Immature natural killer cell (primary cell): ENCODE results near the gene MLPH. TPM values are rescaled to one million over a fixed set of nuclear protein-coding genes. Genes with fewer than 3 reads are reported as not detected.
A peak's percentile ranks its signal among the peaks of the same experiment; 100 is the strongest.

ENCODE experiments used
- DNase-seq, 3 donors: peaks; one replicate each; pipeline ENCODE4 v3.0.0; 2022; ENCODE audit warnings: mixed read lengths in 1 of 3
- H3K27ac Mint-ChIP-seq, 6 donors: one replicate each; pipeline ENCODE4 v1.8.0; 2020; ENCODE audit warnings: mixed read lengths in 6 of 6, mild to moderate bottlenecking in 5 of 6, inconsistent platforms in 4 of 6, moderate library complexity in 3 of 6
- H3K27me3 Mint-ChIP-seq, 3 donors: one replicate each; pipeline ENCODE4 v1.8.0; 2020 to 2021; ENCODE audit warnings: low read depth in 3 of 3, mild to moderate bottlenecking in 3 of 3, mixed read lengths in 3 of 3, moderate library complexity in 3 of 3, inconsistent platforms in 1 of 3
- H3K36me3 Mint-ChIP-seq, 3 donors: one replicate each; pipeline ENCODE4 v1.8.0; 2020; ENCODE audit warnings: mixed read lengths in 3 of 3, inconsistent platforms in 2 of 3, mild to moderate bottlenecking in 2 of 3
- H3K4me1 Mint-ChIP-seq, 2 donors: one replicate each; pipeline ENCODE4 v1.8.0; 2020; ENCODE audit warnings: inconsistent platforms in 2 of 2, mild to moderate bottlenecking in 2 of 2, mixed read lengths in 2 of 2, moderate library complexity in 1 of 2
- H3K4me3 Mint-ChIP-seq, 5 donors: one replicate each; pipeline ENCODE4 v1.8.0; 2020; ENCODE audit warnings: mild to moderate bottlenecking in 5 of 5, mixed read lengths in 5 of 5, inconsistent platforms in 3 of 5, moderate library complexity in 3 of 5
- H3K9me3 Mint-ChIP-seq, 6 donors: one replicate each; pipeline ENCODE4 v1.8.0; 2020; ENCODE audit warnings: mild to moderate bottlenecking in 6 of 6, mixed read lengths in 6 of 6, inconsistent platforms in 4 of 6, moderate library complexity in 3 of 6
- polyA plus RNA-seq, 3 donors: library from polyadenylated mRNA; unstranded; fragments of 300-500 nt; fragmentation: Illumina TruSeq; gene quantifications; one replicate each; pipeline ENCODE4 v1.2.3, GENCODE V29; 2021

Gene MLPH
- polyA plus RNA-seq: not detected

- no peaks in the 10 kb centered on the region for H3K36me3 Mint-ChIP-seq
- peaks cover 6 to 28% (median 11%) of the 10 kb centered on the region in 3 donors for H3K27me3 Mint-ChIP-seq
- no peak within 1 kb of the TSS for H3K27ac Mint-ChIP-seq
- H3K9me3 Mint-ChIP-seq: peaks cover 0 to 8% (median under 1%) of the 10 kb centered on the region in 6 donors
- H3K4me1 Mint-ChIP-seq: no peaks in the 10 kb centered on the region
- H3K4me3 Mint-ChIP-seq: no peak within 1 kb of the TSS
- no peak for DNase-seq
Observed at GRCh38 chr2:237486819-237487448, at the start of gene MLPH. TSS of gene MLPH (plus strand) at chr2:237487251. CDS start at chr2:237493427, 6,176 bp downstream.

GRCh38 chr2:237437566-237437965, 49.5 kb upstream of the MLPH start:
- DNase-seq: no peak
- Mint-ChIP-seq H3K4me1 (peaks cover 35 to 39% of the 10 kb centered on the region in 2 donors), H3K27me3 (peaks cover 0 to 7% (median 6%) of the 10 kb centered on the region in 3 donors), H3K36me3 (no peaks in the 10 kb centered on the region), H3K27ac (peak overlapping the region in 1 of 6 donors; percentile 38), H3K9me3 (no peaks in the 10 kb centered on the region), H3K4me3 (no peak overlapping the region)

- no peak overlapping the region for H3K4me3 Mint-ChIP-seq
- H3K9me3 Mint-ChIP-seq: no peaks in the 10 kb centered on the region
- peak overlapping the region in 2 of 6 donors; percentile 21 to 38 for H3K27ac Mint-ChIP-seq
- H3K27me3 Mint-ChIP-seq: peaks cover 0 to 11% (median 6%) of the 10 kb centered on the region in 3 donors
- peaks cover 28 to 31% of the 10 kb centered on the region in 2 donors for H3K4me1 Mint-ChIP-seq
- DNase-seq: no peak
- H3K36me3 Mint-ChIP-seq: no peaks in the 10 kb centered on the region
Observed at GRCh38 chr2:237438080-237438940, 48.7 kb upstream of the MLPH start.

- H3K9me3 Mint-ChIP-seq: no peaks in the 10 kb centered on the region
- peaks cover 3 to 8% (median 5%) of the 10 kb centered on the region in 3 donors for H3K27me3 Mint-ChIP-seq
- H3K36me3 Mint-ChIP-seq: no peaks in the 10 kb centered on the region
- peaks cover 4 to 6% of the 10 kb centered on the region in 2 donors for H3K4me1 Mint-ChIP-seq
- no peak for DNase-seq
- H3K4me3 Mint-ChIP-seq: no peak overlapping the region
- H3K27ac Mint-ChIP-seq: no peak overlapping the region
Observed at GRCh38 chr2:237440819-237441281, 46.2 kb upstream of the MLPH start.

GRCh38 chr2:237441605-237442274, 45.3 kb upstream of the MLPH start:
- H3K9me3 Mint-ChIP-seq: no peaks in the 10 kb centered on the region
- H3K27ac Mint-ChIP-seq: no peak overlapping the region
- H3K36me3 Mint-ChIP-seq: no peaks in the 10 kb centered on the region
- no peaks in the 10 kb centered on the region for H3K4me1 Mint-ChIP-seq
- DNase-seq: no peak
- H3K27me3 Mint-ChIP-seq: peaks cover 3 to 6% (median 5%) of the 10 kb centered on the region in 3 donors
- no peak overlapping the region for H3K4me3 Mint-ChIP-seq

- Mint-ChIP-seq H3K27ac (no peak overlapping the region), H3K36me3 (no peaks in the 10 kb centered on the region), H3K4me1 (no peaks in the 10 kb centered on the region), H3K4me3 (no peak overlapping the region), H3K27me3 (peaks cover 2 to 6% (median 3%) of the 10 kb centered on the region in 3 donors), H3K9me3 (no peaks in the 10 kb centered on the region)
- no peak for DNase-seq
Observed at GRCh38 chr2:237444071-237444470, 43.0 kb upstream of the MLPH start.

GRCh38 chr2:237445611-237446337, 41.3 kb upstream of the MLPH start:
- H3K4me3 Mint-ChIP-seq: no peak overlapping the region
- H3K27me3 Mint-ChIP-seq: peaks cover 2 to 7% (median 3%) of the 10 kb centered on the region in 3 donors
- H3K4me1 Mint-ChIP-seq: no peaks in the 10 kb centered on the region
- H3K9me3 Mint-ChIP-seq: no peaks in the 10 kb centered on the region
- no peak for DNase-seq
- H3K27ac Mint-ChIP-seq: no peak overlapping the region
- H3K36me3 Mint-ChIP-seq: no peaks in the 10 kb centered on the region

- Mint-ChIP-seq H3K27ac (no peak overlapping the region), H3K9me3 (no peaks in the 10 kb centered on the region), H3K4me1 (no peaks in the 10 kb centered on the region), H3K36me3 (no peaks in the 10 kb centered on the region), H3K27me3 (peaks cover 2 to 7% (median 3%) of the 10 kb centered on the region in 3 donors), H3K4me3 (no peak overlapping the region)
- no peak for DNase-seq
Observed at GRCh38 chr2:237446338-237446665, 40.7 kb upstream of the MLPH start.

GRCh38 chr2:237447496-237447895, 39.6 kb upstream of the MLPH start:
- Mint-ChIP-seq H3K9me3 (no peaks in the 10 kb centered on the region), H3K36me3 (no peaks in the 10 kb centered on the region), H3K4me1 (no peaks in the 10 kb centered on the region)

GRCh38 chr2:237448171-237448570, 38.9 kb upstream of the MLPH start:
- Mint-ChIP-seq H3K27ac (no peak overlapping the region), H3K9me3 (no peaks in the 10 kb centered on the region), H3K4me3 (no peak overlapping the region), H3K27me3 (peaks cover 2 to 4% (median 3%) of the 10 kb centered on the region in 3 donors), H3K4me1 (no peaks in the 10 kb centered on the region), H3K36me3 (no peaks in the 10 kb centered on the region)
- DNase-seq: no peak

More at GRCh38 chr2:237447496-237447895, 39.6 kb upstream of the MLPH start:
- H3K27ac Mint-ChIP-seq: no peak overlapping the region
- no peak for DNase-seq
- no peak overlapping the region for H3K4me3 Mint-ChIP-seq
- H3K27me3 Mint-ChIP-seq: peaks cover 2 to 7% (median 3%) of the 10 kb centered on the region in 3 donors

- H3K27me3 Mint-ChIP-seq: peaks cover 2 to 5% (median 3%) of the 10 kb centered on the region in 3 donors
- no peaks in the 10 kb centered on the region for H3K9me3 Mint-ChIP-seq
- DNase-seq: no peak
- H3K36me3 Mint-ChIP-seq: no peaks in the 10 kb centered on the region
- H3K4me1 Mint-ChIP-seq: no peaks in the 10 kb centered on the region
- H3K27ac Mint-ChIP-seq: no peak overlapping the region
- no peak overlapping the region for H3K4me3 Mint-ChIP-seq
Observed at GRCh38 chr2:237448626-237449025, 38.4 kb upstream of the MLPH start.

GRCh38 chr2:237449193-237449881, 37.7 kb upstream of the MLPH start:
- Mint-ChIP-seq H3K27me3 (peaks cover 0 to 4% (median 3%) of the 10 kb centered on the region in 3 donors), H3K4me1 (no peaks in the 10 kb centered on the region), H3K9me3 (no peaks in the 10 kb centered on the region), H3K4me3 (no peak overlapping the region), H3K27ac (peak overlapping the region in 1 of 6 donors; percentile 36), H3K36me3 (no peaks in the 10 kb centered on the region)
- DNase-seq: no peak

- no peak for DNase-seq
- H3K4me1 Mint-ChIP-seq: no peaks in the 10 kb centered on the region
- no peak overlapping the region for H3K27ac Mint-ChIP-seq
- no peak overlapping the region for H3K4me3 Mint-ChIP-seq
- no peaks in the 10 kb centered on the region for H3K36me3 Mint-ChIP-seq
- peaks cover 0 to 6% (median 4%) of the 10 kb centered on the region in 3 donors for H3K27me3 Mint-ChIP-seq
- H3K9me3 Mint-ChIP-seq: no peaks in the 10 kb centered on the region
Observed at GRCh38 chr2:237450108-237450507, 36.9 kb upstream of the MLPH start.
